Type B pancreatic cell (in vitro differentiated cells): ENCODE measurements around the gene LRRC7. TPM values are rescaled to one million over a fixed set of nuclear protein-coding genes. Genes with fewer than 3 reads are reported as not detected.

Source experiments
- DNase-seq: peaks from one replicate; pipeline ENCODE4 v3.0.0; 2021; ENCODE audit warnings: mixed read lengths; ENCODE audit not compliant: unreplicated experiment; ENCODE audit errors: extremely low spot score
- H3K27ac Mint-ChIP-seq: 2 replicates; pipeline ENCODE4 v1.8.0; 2021; ENCODE audit warnings: mild to moderate bottlenecking, mixed read lengths
- H3K27me3 Mint-ChIP-seq: 2 replicates; pipeline ENCODE4 v1.8.0; 2021; ENCODE audit warnings: mixed read lengths
- H3K36me3 Mint-ChIP-seq: 2 replicates; pipeline ENCODE4 v1.8.0; 2021; ENCODE audit warnings: mixed read lengths
- H3K4me1 Mint-ChIP-seq: one replicate; pipeline ENCODE4 v1.8.0; 2021; ENCODE audit warnings: mixed read lengths; ENCODE audit not compliant: unreplicated experiment
- H3K4me3 Mint-ChIP-seq: 2 replicates; pipeline ENCODE4 v1.8.0; 2021; ENCODE audit warnings: mild to moderate bottlenecking, mixed read lengths
- H3K9me3 Mint-ChIP-seq: 2 replicates; pipeline ENCODE4 v1.8.0; 2021; ENCODE audit warnings: mixed read lengths
- CTCF ChIP-seq: fragments of 200-600 bp; sonication (generic); conservative IDR thresholded peaks from 2 replicates; pipeline ENCODE4 v1.5.0; 2021; ENCODE audit warnings: antibody characterized with exemption, mild to moderate bottlenecking
- total RNA-seq: library from RNA; stranded (reverse); gene quantifications from 2 replicates; pipeline ENCODE4 v1.2.1, GENCODE V29; 2021; ENCODE audit warnings: low replicate concordance

LRRC7 gene
- total RNA-seq, 1 donor from 2014 or later, result 2.8 TPM

GRCh38 chr1:69765951-69766350 is 198.2 kb downstream of the LRRC7 start:
- Mint-ChIP-seq H3K36me3 (no peaks in the 10 kb centered on the region), H3K4me3 (no peak overlapping the region), H3K27me3 (no peaks in the 10 kb centered on the region)

GRCh38 chr1:69766431-69767180 is 198.9 kb downstream of the LRRC7 start:
- Mint-ChIP-seq H3K4me3 (no peak overlapping the region), H3K27ac (no peak overlapping the region), H3K36me3 (no peaks in the 10 kb centered on the region), H3K9me3 (no peaks in the 10 kb centered on the region), H3K4me1 (no peaks in the 10 kb centered on the region), H3K27me3 (no peaks in the 10 kb centered on the region)
- TF ChIP-seq CTCF, result no peak
- DNase-seq, result no peak

More at GRCh38 chr1:69765951-69766350, 198.2 kb downstream of the LRRC7 start:
- Mint-ChIP-seq H3K4me1 (no peaks in the 10 kb centered on the region), H3K9me3 (no peaks in the 10 kb centered on the region), H3K27ac (no peak overlapping the region)
- TF ChIP-seq CTCF, result no peak
- DNase-seq, result no peak

- Mint-ChIP-seq H3K27ac (no peak overlapping the region), H3K27me3 (peaks cover 3% of the 10 kb centered on the region), H3K9me3 (no peaks in the 10 kb centered on the region), H3K4me3 (no peak overlapping the region), H3K4me1 (no peaks in the 10 kb centered on the region), H3K36me3 (no peaks in the 10 kb centered on the region)
- DNase-seq, result no peak
- TF ChIP-seq CTCF, result no peak
Observed at GRCh38 chr1:69776555-69776954, 208.8 kb downstream of the LRRC7 start.

- TF ChIP-seq CTCF, result no peak
- Mint-ChIP-seq H3K27me3 (no peaks in the 10 kb centered on the region), H3K27ac (no peak overlapping the region), H3K4me3 (no peak overlapping the region), H3K36me3 (no peaks in the 10 kb centered on the region), H3K9me3 (no peaks in the 10 kb centered on the region), H3K4me1 (no peaks in the 10 kb centered on the region)
- DNase-seq, result no peak
Observed at GRCh38 chr1:69777423-69777822, 209.7 kb downstream of the LRRC7 start.

- no peaks in the 10 kb centered on the region for H3K27me3 Mint-ChIP-seq
- no peaks in the 10 kb centered on the region for H3K4me1 Mint-ChIP-seq
- H3K27ac Mint-ChIP-seq, result no peak overlapping the region
- DNase-seq, result no peak
- H3K9me3 Mint-ChIP-seq, result no peaks in the 10 kb centered on the region
- no peak for TF ChIP-seq CTCF
- no peaks in the 10 kb centered on the region for H3K36me3 Mint-ChIP-seq
- H3K4me3 Mint-ChIP-seq, result no peak overlapping the region
Observed at GRCh38 chr1:69777971-69778370, 210.2 kb downstream of the LRRC7 start.
